GM23338 (cell line): ENCODE measurements around the gene SLC26A6. TPM values are rescaled to one million over a fixed set of nuclear protein-coding genes. Genes with fewer than 3 reads are reported as not detected.
A peak's percentile ranks its signal among the peaks of the same experiment; 100 is the strongest.

Experiments
- ATAC-seq: fragments of 200-7000 bp; cut with Tn5 transposase; 3 replicates; pipeline ENCODE4 v1.9.1; 2020
- DNase-seq: peaks from one replicate; pipeline ENCODE4 v3.0.0-alpha.2; 2015; ENCODE audit warnings: low spot score
- H2AFZ ChIP-seq: fragments of 200-600 bp; sonication (generic); 2 replicates; pipeline ENCODE4 v1.8.0; 2016; ENCODE audit warnings: antibody characterized with exemption, mild to moderate bottlenecking, moderate library complexity
- H3F3A ChIP-seq: fragments of 200-600 bp; sonication (generic); replicated peaks from 2 replicates; pipeline ENCODE4 v1.8.0; 2017; ENCODE audit warnings: antibody characterized with exemption, mixed run types, low read depth
- H3K27ac ChIP-seq: fragments of 200-600 bp; sonication (generic); 2 replicates; pipeline ENCODE4 v1.6.1; 2016; ENCODE audit warnings: low read depth
- H3K27me3 ChIP-seq: fragments of 200-600 bp; sonication (generic); 2 replicates; pipeline ENCODE4 v1.8.0; 2016; ENCODE audit warnings: mild to moderate bottlenecking, mixed run types, moderate library complexity; ENCODE audit not compliant: insufficient read depth
- H3K36me3 ChIP-seq: fragments of 200-600 bp; sonication (generic); 2 replicates; pipeline ENCODE4 v1.8.0; 2016; ENCODE audit warnings: mild to moderate bottlenecking; ENCODE audit not compliant: insufficient read depth
- H3K4me1 ChIP-seq: fragments of 200-600 bp; sonication (generic); 2 replicates; pipeline ENCODE4 v1.8.0; 2016; ENCODE audit warnings: mild to moderate bottlenecking, moderate library complexity; ENCODE audit not compliant: insufficient read depth
- H3K4me2 ChIP-seq: fragments of 200-600 bp; sonication (generic); 2 replicates; pipeline ENCODE4 v1.7.1; 2017; ENCODE audit warnings: mixed run types
- H3K4me3 ChIP-seq: fragments of 200-600 bp; sonication (generic); 2 replicates; pipeline ENCODE4 v1.6.1; 2016; ENCODE audit warnings: mixed run types
- H3K79me2 ChIP-seq: fragments of 200-600 bp; sonication (generic); replicated peaks from 2 replicates; pipeline ENCODE4 v1.8.0; 2017; ENCODE audit warnings: mild to moderate bottlenecking; ENCODE audit not compliant: insufficient read depth
- H3K9me2 ChIP-seq: fragments of 200-600 bp; sonication (generic); 2 replicates; pipeline ENCODE4 v1.8.0; 2017; ENCODE audit not compliant: insufficient read depth
- H4K20me1 ChIP-seq: fragments of 200-600 bp; sonication (generic); replicated peaks from 2 replicates; pipeline ENCODE4 v1.8.0; 2017; ENCODE audit warnings: mild to moderate bottlenecking; ENCODE audit not compliant: insufficient read depth
- H3K27ac Mint-ChIP-seq: 2 replicates; pipeline ENCODE4 v1.8.0; 2020; ENCODE audit warnings: inconsistent platforms, mild to moderate bottlenecking, moderate library complexity, mixed read lengths
- H3K27me3 Mint-ChIP-seq: 3 replicates; pipeline ENCODE4 v1.8.0; 2022; ENCODE audit warnings: low read depth, mild to moderate bottlenecking, moderate library complexity, mixed read lengths, inconsistent platforms; ENCODE audit not compliant: insufficient read depth, poor library complexity
- H3K36me3 Mint-ChIP-seq: 3 replicates; pipeline ENCODE4 v1.8.0; 2021; ENCODE audit warnings: low read depth, mild to moderate bottlenecking, inconsistent platforms, moderate library complexity, mixed read lengths
- H3K4me1 Mint-ChIP-seq: 3 replicates; pipeline ENCODE4 v1.8.0; 2020; ENCODE audit warnings: mild to moderate bottlenecking, inconsistent platforms, mixed read lengths
- H3K4me3 Mint-ChIP-seq: 3 replicates; pipeline ENCODE4 v1.8.0; 2021; ENCODE audit warnings: moderate library complexity, mild to moderate bottlenecking, inconsistent platforms, mixed read lengths
- H3K9me3 Mint-ChIP-seq: 3 replicates; pipeline ENCODE4 v1.8.0; 2020; ENCODE audit warnings: moderate library complexity, mild to moderate bottlenecking, inconsistent platforms, mixed read lengths
- CREB1 ChIP-seq: fragments of 250-450 bp; sonication (Bioruptor Pico); IDR thresholded peaks from 2 replicates; pipeline ENCODE4 v1.5.0; 2020; ENCODE audit warnings: low read depth, mild to moderate bottlenecking, moderate library complexity
- CTCF ChIP-seq, 2 experiments: fragments of 200-600 bp in 1 of 2; sonication (generic) in 1 of 2; conservative IDR thresholded peaks; 2 replicates each; pipeline versions ENCODE4 v1.5.1 to v1.6.1; 2016 to 2017; ENCODE audit warnings: antibody characterized with exemption in 2 of 2, low read depth in 2 of 2, mild to moderate bottlenecking in 2 of 2, moderate library complexity in 1 of 2
- ETS1 ChIP-seq: IDR thresholded peaks from 2 replicates; pipeline ENCODE4 v1.6.1; 2016; ENCODE audit warnings: antibody characterized with exemption
- EZH2 ChIP-seq: fragments of 200-600 bp; sonication (generic); IDR thresholded peaks from one replicate; pipeline ENCODE4 v1.8.0; 2017; ENCODE audit warnings: antibody characterized with exemption, mild to moderate bottlenecking, low read depth; ENCODE audit not compliant: unreplicated experiment
- EZH2phosphoT487 ChIP-seq: fragments of 200-600 bp; sonication (generic); IDR thresholded peaks from one replicate; pipeline ENCODE4 v1.8.1; 2018; ENCODE audit warnings: antibody characterized with exemption; ENCODE audit not compliant: unreplicated experiment
- JUNB ChIP-seq: IDR thresholded peaks from one replicate; pipeline ENCODE4 v1.6.1; 2016; ENCODE audit warnings: antibody characterized with exemption; ENCODE audit not compliant: unreplicated experiment
- NANOG ChIP-seq: IDR thresholded peaks from 2 replicates; pipeline ENCODE4 v1.6.1; 2016; ENCODE audit warnings: antibody characterized with exemption, borderline replicate concordance
- POLR2AphosphoS5 ChIP-seq: IDR thresholded peaks from 2 replicates; pipeline ENCODE4 v1.6.1; 2016; ENCODE audit warnings: antibody characterized with exemption, low read depth
- REST ChIP-seq: IDR thresholded peaks from one replicate; pipeline ENCODE4 v1.6.1; 2018; ENCODE audit warnings: antibody characterized with exemption; ENCODE audit not compliant: unreplicated experiment
- STAT1 ChIP-seq: IDR thresholded peaks from one replicate; pipeline ENCODE4 v1.6.1; 2016; ENCODE audit warnings: antibody characterized with exemption; ENCODE audit not compliant: unreplicated experiment
- ZNF114 ChIP-seq: fragments of 250-450 bp; sonication (Bioruptor Pico); IDR thresholded peaks from 2 replicates; pipeline ENCODE4 v1.5.0; 2020; ENCODE audit warnings: mild to moderate bottlenecking, moderate library complexity
- ZNF331 ChIP-seq: fragments of 250-450 bp; sonication (Bioruptor Pico); IDR thresholded peaks from 2 replicates; pipeline ENCODE4 v1.5.0; 2020; ENCODE audit warnings: low read depth, mild to moderate bottlenecking, moderate library complexity
- polyA plus RNA-seq: library from polyadenylated mRNA; unstranded; fragments of >200 nt; fragmentation: Nextera tagmentation; extraction: Ambion mirVana; gene quantifications from 2 replicates; pipeline ENCODE4 v1.2.1, GENCODE V29; 2016
- total RNA-seq: library from RNA; depleted of rRNA; stranded (reverse); fragments of >200 nt; shearing (Covaris generic); gene quantifications from 2 replicates; pipeline ENCODE4 v1.2.3, GENCODE V29; 2014

The SLC26A6 gene
- total and polyA plus RNA-seq, 2 experiments from 2014 or later, result 34.3 to 96.4 TPM

- no peak for TF ChIP-seq ZNF331
- no peak for TF ChIP-seq CREB1
- no peak for TF ChIP-seq REST
- TF ChIP-seq CTCF (conservative IDR thresholded peaks at IDR 0.05; ENCODE audit: low read depth in 2 of 2), result no peak
- no peak for TF ChIP-seq NANOG
- TF ChIP-seq JUNB, result no peak
Measured at GRCh38 chr3:48655606-48656005, 20.3 kb upstream of the SLC26A6 start (continued).

- peak overlapping the region; percentile 74 for H3K4me3 Mint-ChIP-seq
- no peak for DNase-seq
- TF ChIP-seq CTCF (conservative IDR thresholded peaks at IDR 0.05; ENCODE audit: low read depth in 2 of 2), result no peak
- TF ChIP-seq ZNF114 (CRISPR knock-in tag), result no peak
- no peak for TF ChIP-seq EZH2
- TF ChIP-seq NANOG, result no peak
- TF ChIP-seq CREB1, result no peak
- TF ChIP-seq EZH2phosphoT487, result no peak
- no peak for TF ChIP-seq REST
- no peak for TF ChIP-seq STAT1
- TF ChIP-seq ZNF331, result no peak
- no peak for TF ChIP-seq ETS1
- TF ChIP-seq JUNB, result no peak
- no peak for TF ChIP-seq POLR2AphosphoS5
Measured at GRCh38 chr3:48655063-48655462, 19.8 kb upstream of the SLC26A6 start.

More at GRCh38 chr3:48655063-48655462, 19.8 kb upstream of the SLC26A6 start:
- no peaks in the 10 kb centered on the region for H3K27me3 ChIP-seq
- Mint-ChIP-seq H3K27me3 (peaks cover 18% of the 10 kb centered on the region), H3K4me1 (peaks cover 10% of the 10 kb centered on the region; the same call in 2 of the 3 replicates), H3K9me3 (no peaks in the 10 kb centered on the region; the same call in 2 of the 3 replicates), H3K27ac (no peak overlapping the region), H3K36me3 (peaks cover 50% of the 10 kb centered on the region)
- H3K9me2 ChIP-seq, result no peaks in the 10 kb centered on the region
- H2AFZ ChIP-seq, result no peak overlapping the region; the same call in 1 of the 2 replicates
- H3K36me3 ChIP-seq, result no peaks in the 10 kb centered on the region
- no peak overlapping the region for H3K27ac ChIP-seq
- no peaks in the 10 kb centered on the region for H3K79me2 ChIP-seq
- H3K4me3 ChIP-seq, result peak overlapping the region; percentile 59
- peaks cover 20% of the 10 kb centered on the region for H3F3A ChIP-seq
- H3K4me2 ChIP-seq, result peak overlapping the region; percentile 85
- ATAC-seq, result no peak
- H3K4me1 ChIP-seq, result peaks cover 3% of the 10 kb centered on the region; the same call in 1 of the 2 replicates
- H4K20me1 ChIP-seq, result peaks cover 3% of the 10 kb centered on the region; the same call in 1 of the 2 replicates
